OCI-LY7 (cell line): ENCODE results near the gene KRT40.

Experiments
- EZH2phosphoT487 ChIP-seq: fragments of 200-600 bp; sonication (generic); IDR thresholded peaks from 2 replicates; pipeline ENCODE4 v1.6.1; 2018; ENCODE audit warnings: low read depth, borderline replicate concordance, mild to moderate bottlenecking, mixed run types, antibody characterized with exemption, low read length, moderate library complexity, mixed read lengths
- TF ChIP-seq, protein P1 (sequence below): fragments of 200-600 bp; sonication (generic); conservative IDR thresholded peaks from 2 replicates; pipeline ENCODE4 v1.5.1; 2014; ENCODE audit warnings: mild to moderate bottlenecking, antibody characterized with exemption, low read length, moderate library complexity, mixed read lengths

DNA sequence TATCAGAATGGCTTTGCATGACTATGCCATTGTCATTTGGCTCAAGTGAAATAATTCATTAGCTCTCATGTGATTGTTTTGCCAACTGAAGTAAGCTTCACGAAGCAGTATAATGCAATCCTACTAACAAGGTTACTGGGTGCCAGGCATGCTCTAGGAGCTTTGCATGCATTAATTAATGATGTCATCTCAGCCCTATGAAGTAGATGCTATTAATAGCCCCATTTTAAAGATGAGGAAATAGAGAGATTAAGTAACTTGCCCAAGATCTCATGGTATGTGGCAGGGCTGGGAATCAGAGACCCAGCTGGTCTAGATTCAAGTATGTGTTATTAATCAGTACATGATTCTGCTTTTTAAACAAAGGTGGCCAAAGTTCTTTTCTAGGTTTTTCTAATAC, 31.5 kb downstream of the KRT40 start:
- TF ChIP-seq EZH2phosphoT487 = no peak
- TF ChIP-seq, protein P1, sequence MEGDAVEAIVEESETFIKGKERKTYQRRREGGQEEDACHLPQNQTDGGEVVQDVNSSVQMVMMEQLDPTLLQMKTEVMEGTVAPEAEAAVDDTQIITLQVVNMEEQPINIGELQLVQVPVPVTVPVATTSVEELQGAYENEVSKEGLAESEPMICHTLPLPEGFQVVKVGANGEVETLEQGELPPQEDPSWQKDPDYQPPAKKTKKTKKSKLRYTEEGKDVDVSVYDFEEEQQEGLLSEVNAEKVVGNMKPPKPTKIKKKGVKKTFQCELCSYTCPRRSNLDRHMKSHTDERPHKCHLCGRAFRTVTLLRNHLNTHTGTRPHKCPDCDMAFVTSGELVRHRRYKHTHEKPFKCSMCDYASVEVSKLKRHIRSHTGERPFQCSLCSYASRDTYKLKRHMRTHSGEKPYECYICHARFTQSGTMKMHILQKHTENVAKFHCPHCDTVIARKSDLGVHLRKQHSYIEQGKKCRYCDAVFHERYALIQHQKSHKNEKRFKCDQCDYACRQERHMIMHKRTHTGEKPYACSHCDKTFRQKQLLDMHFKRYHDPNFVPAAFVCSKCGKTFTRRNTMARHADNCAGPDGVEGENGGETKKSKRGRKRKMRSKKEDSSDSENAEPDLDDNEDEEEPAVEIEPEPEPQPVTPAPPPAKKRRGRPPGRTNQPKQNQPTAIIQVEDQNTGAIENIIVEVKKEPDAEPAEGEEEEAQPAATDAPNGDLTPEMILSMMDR = no peak
